ENCODE measurements around the gene PIP4K2A. TPM values are rescaled to one million over a fixed set of nuclear protein-coding genes. Genes with fewer than 3 reads are reported as not detected.
A peak's percentile ranks its signal among the peaks of the same experiment; 100 is the strongest.

PIP4K2A gene
- total RNA-seq, 2 donors from 2014 or later: 21.1 to 24.5 TPM

GRCh38 chr10:22677333-22677732, 37.0 kb downstream of the PIP4K2A start:
- no peak for ATAC-seq
- no peak for DNase-seq
- intact Hi-C loops (cut with DNase I): no loop called here

GRCh38 chr10:22676435-22676834, 37.9 kb downstream of the PIP4K2A start:
- intact Hi-C loops (cut with DNase I): no loop called here
- ATAC-seq: no peak

GRCh38 chr10:22674573-22674930, 39.8 kb downstream of the PIP4K2A start:
- DNase-seq (no peak), ATAC-seq (peak in 1 of 2 donors; percentile 62)
- intact Hi-C loops (cut with DNase I): no loop called here

More at GRCh38 chr10:22676435-22676834, 37.9 kb downstream of the PIP4K2A start:
- no peak for DNase-seq

GRCh38 chr10:22673785-22674572, 40.4 kb downstream of the PIP4K2A start:
- ATAC-seq: no peak
- DNase-seq: no peak
- intact Hi-C loops (cut with DNase I): no loop called here

GRCh38 chr10:22673091-22673392, 41.3 kb downstream of the PIP4K2A start:
- ATAC-seq (no peak), DNase-seq (no peak)
- intact Hi-C loops (cut with DNase I): no loop called here

GRCh38 chr10:22672319-22673090, 41.9 kb downstream of the PIP4K2A start:
- no peak for ATAC-seq
- no peak for DNase-seq
- intact Hi-C loops (cut with DNase I): no loop called here

GRCh38 chr10:22670788-22671187, 43.6 kb downstream of the PIP4K2A start:
- DNase-seq (no peak), ATAC-seq (peak; percentile 41 to 67)
- intact Hi-C loops (cut with DNase I): no loop called here

- intact Hi-C loops (cut with DNase I): no loop called here
- DNase-seq (no peak), ATAC-seq (no peak)
Observed at GRCh38 chr10:22669163-22669711, 45.1 kb downstream of the PIP4K2A start.

- intact Hi-C loops (cut with DNase I): no loop called here
- DNase-seq (no peak), ATAC-seq (no peak)
Observed at GRCh38 chr10:22667093-22667480, 47.3 kb downstream of the PIP4K2A start.

GRCh38 chr10:22666287-22667092, 47.9 kb downstream of the PIP4K2A start:
- intact Hi-C loops (cut with DNase I): no loop called here
- ATAC-seq: peak in 1 of 2 donors; percentile 47
- DNase-seq: no peak

- DNase-seq (no peak), ATAC-seq (no peak)
- intact Hi-C loops (cut with DNase I): no loop called here
Observed at GRCh38 chr10:22665329-22665728, 49.0 kb downstream of the PIP4K2A start.

GRCh38 chr10:22662733-22663330, 51.5 kb downstream of the PIP4K2A start:
- intact Hi-C loops (cut with DNase I): no loop called here
- no peak for ATAC-seq
- no peak for DNase-seq

- intact Hi-C loops (cut with DNase I): no loop called here
- ATAC-seq: no peak
- DNase-seq: no peak
Observed at GRCh38 chr10:22659866-22660265, 54.5 kb downstream of the PIP4K2A start.

- ATAC-seq: no peak
- intact Hi-C loops (cut with DNase I): no loop called here
- no peak for DNase-seq
Observed at GRCh38 chr10:22658745-22659410, 55.5 kb downstream of the PIP4K2A start.

GRCh38 chr10:22657566-22658225, 56.7 kb downstream of the PIP4K2A start:
- no peak for ATAC-seq
- no peak for DNase-seq
- intact Hi-C loops (cut with DNase I): no loop called here

- DNase-seq: no peak
- peak; percentile 64 to 79 for ATAC-seq
- intact Hi-C loops (cut with DNase I): no loop called here
Observed at GRCh38 chr10:22657024-22657423, 57.4 kb downstream of the PIP4K2A start.

GRCh38 chr10:22656036-22656435, 58.3 kb downstream of the PIP4K2A start:
- no peak for ATAC-seq
- DNase-seq: no peak
- intact Hi-C loops (cut with DNase I): no loop called here

- ATAC-seq: no peak
- intact Hi-C loops (cut with DNase I): no loop called here
- DNase-seq: no peak
Observed at GRCh38 chr10:22655312-22655981, 58.9 kb downstream of the PIP4K2A start.
